Uterus (tissue), 2 donors: ENCODE measurements around the gene FAM110D.

ENCODE experiments used
- CTCF ChIP-seq, 4 experiments: fragments of 200-600 bp in 2 of 4; fragments of 450-650 bp in 2 of 4; sonication (generic) in 2 of 4; IDR thresholded peaks; one replicate each; pipeline ENCODE4 v1.5.1; 2016 to 2019; ENCODE audit warnings: antibody characterized with exemption in 4 of 4, mild to moderate bottlenecking in 2 of 4, moderate library complexity in 1 of 4
- POLR2A ChIP-seq, 2 donors: fragments of 450-650 bp; IDR thresholded peaks; one replicate each; pipeline ENCODE4 v1.6.1; 2016; ENCODE audit warnings: antibody characterized with exemption in 2 of 2, mild to moderate bottlenecking in 1 of 2, moderate library complexity in 1 of 2

GRCh38 chr1:26132834-26133167, 26.1 kb upstream of the FAM110D start:
- TF ChIP-seq CTCF (IDR thresholded peaks at IDR 0.05), result no peak
- no peak for TF ChIP-seq POLR2A (IDR thresholded peaks at IDR 0.05)
